ENCODE results near the gene KCNIP1. TPM values are rescaled to one million over a fixed set of nuclear protein-coding genes. Genes with fewer than 3 reads are reported as not detected.

Gene KCNIP1
- not detected for total RNA-seq (2013)
- not detected for polyA plus RNA-seq
- polyA minus RNA-seq = not detected in 2 replicates
- total RNA-seq = 0 to 1.4 (median 0.35) reads per million in 11 experiments

- WGBS (ENCODE audit: insufficient coverage) = 3% methylated on average over 55 of the region's 65 CpGs
- H3K4me3 Mint-ChIP-seq = peak within 1 kb of the TSS; percentile 37 to 82
- peaks cover 17 to 19% of the 10 kb centered on the region in 2 donors for H3K4me1 ChIP-seq (ENCODE audit: control insufficient read depth in 1 of 2, insufficient read depth in 2 of 2, low read length in 2 of 2)
- peak within 1 kb of the TSS in 1 of 7 donors; percentile 68 for H3K27ac Mint-ChIP-seq
- H3K36me3 Mint-ChIP-seq = peaks cover 3 to 13% of the 10 kb centered on the region in 2 donors
- TF ChIP-seq, protein P1, sequence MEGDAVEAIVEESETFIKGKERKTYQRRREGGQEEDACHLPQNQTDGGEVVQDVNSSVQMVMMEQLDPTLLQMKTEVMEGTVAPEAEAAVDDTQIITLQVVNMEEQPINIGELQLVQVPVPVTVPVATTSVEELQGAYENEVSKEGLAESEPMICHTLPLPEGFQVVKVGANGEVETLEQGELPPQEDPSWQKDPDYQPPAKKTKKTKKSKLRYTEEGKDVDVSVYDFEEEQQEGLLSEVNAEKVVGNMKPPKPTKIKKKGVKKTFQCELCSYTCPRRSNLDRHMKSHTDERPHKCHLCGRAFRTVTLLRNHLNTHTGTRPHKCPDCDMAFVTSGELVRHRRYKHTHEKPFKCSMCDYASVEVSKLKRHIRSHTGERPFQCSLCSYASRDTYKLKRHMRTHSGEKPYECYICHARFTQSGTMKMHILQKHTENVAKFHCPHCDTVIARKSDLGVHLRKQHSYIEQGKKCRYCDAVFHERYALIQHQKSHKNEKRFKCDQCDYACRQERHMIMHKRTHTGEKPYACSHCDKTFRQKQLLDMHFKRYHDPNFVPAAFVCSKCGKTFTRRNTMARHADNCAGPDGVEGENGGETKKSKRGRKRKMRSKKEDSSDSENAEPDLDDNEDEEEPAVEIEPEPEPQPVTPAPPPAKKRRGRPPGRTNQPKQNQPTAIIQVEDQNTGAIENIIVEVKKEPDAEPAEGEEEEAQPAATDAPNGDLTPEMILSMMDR (IDR thresholded peaks at IDR 0.05) = no peak
- H3K4me3 ChIP-seq (replicated peaks in 1 of 3; ENCODE audit: low read depth in 2 of 3, low read length in 3 of 3) = peak within 1 kb of the TSS in 1 of 3 experiments; percentile 55
- H4K20me1 ChIP-seq (ENCODE audit: insufficient read depth, low read length) = no peaks in the 10 kb centered on the region
- H3K27ac ChIP-seq (ENCODE audit: low read depth in 1 of 2, low read length in 2 of 2) = no peak within 1 kb of the TSS
- H3K4me2 ChIP-seq (replicated peaks; ENCODE audit: extremely low read depth, low read length, poor library complexity, severe bottlenecking) = peak within 1 kb of the TSS; percentile 65
- H3K9ac ChIP-seq (ENCODE audit: insufficient read depth, low read length, poor library complexity, severe bottlenecking) = peak within 1 kb of the TSS; percentile 27
- intact Hi-C loops (cut with micrococcal nuclease) = loop anchor here in 1 of 2 donors (5.0 kb wide), 1 partner anchor 37 kb away; no protein-coding TSS in a partner anchor
- H3K27me3 Mint-ChIP-seq (ENCODE audit: low read depth in 3 of 3) = peaks cover 33 to 48% (median 42%) of the 10 kb centered on the region in 3 donors
- peaks cover 9 to 31% of the 10 kb centered on the region in 2 donors for H3K27me3 ChIP-seq (ENCODE audit: control insufficient read depth in 2 of 2, insufficient read depth in 2 of 2, low read length in 2 of 2)
- DNase-seq = peak in 2 of 3 donors; percentile 15 to 27
- peak within 1 kb of the TSS; percentile 61 for H2AFZ ChIP-seq (ENCODE audit: insufficient read depth, low read depth, low read length, poor library complexity, severe bottlenecking)
- H3K4me1 Mint-ChIP-seq = peaks cover 32% of the 10 kb centered on the region
- peaks cover 0 to 5% of the 10 kb centered on the region in 2 donors for H3K9me3 ChIP-seq (replicated peaks in 1 of 2; ENCODE audit: control insufficient read depth in 1 of 2, insufficient read depth in 1 of 2, low read length in 2 of 2)
- H3K79me2 ChIP-seq (ENCODE audit: insufficient read depth, low read length) = no peaks in the 10 kb centered on the region
- peaks cover 0 to 13% (median 5%) of the 10 kb centered on the region in 7 donors for H3K9me3 Mint-ChIP-seq
- H3K36me3 ChIP-seq (replicated peaks in 1 of 2; ENCODE audit: control insufficient read depth in 1 of 2, insufficient read depth in 2 of 2, low read length in 2 of 2) = no peaks in the 10 kb centered on the region
Observed at GRCh38 chr5:170503990-170504596, at the start of gene KCNIP1. Gene KCNIP1 (plus strand): TSS chr5:170504020.

- intact Hi-C loops (cut with micrococcal nuclease) = no loop called here
- Histone ChIP-seq H3K9ac (ENCODE audit: insufficient read depth, low read length, poor library complexity, severe bottlenecking) (no peak overlapping the region), H2AFZ (ENCODE audit: insufficient read depth, low read depth, low read length, poor library complexity, severe bottlenecking) (no peak overlapping the region), H3K4me3 (replicated peaks in 1 of 3; ENCODE audit: low read depth in 2 of 3, low read length in 3 of 3) (no peak overlapping the region), H3K27ac (ENCODE audit: low read depth in 1 of 2, low read length in 2 of 2) (no peak overlapping the region), H3K4me1 (ENCODE audit: control insufficient read depth in 1 of 2, insufficient read depth in 2 of 2, low read length in 2 of 2) (peaks cover 15 to 18% of the 10 kb centered on the region in 2 donors), H3K9me3 (replicated peaks in 1 of 2; ENCODE audit: control insufficient read depth in 1 of 2, insufficient read depth in 1 of 2, low read length in 2 of 2) (peaks cover 0 to 3% of the 10 kb centered on the region in 2 donors), H4K20me1 (ENCODE audit: insufficient read depth, low read length) (no peaks in the 10 kb centered on the region), H3K4me2 (replicated peaks; ENCODE audit: extremely low read depth, low read length, poor library complexity, severe bottlenecking) (no peak overlapping the region), H3K27me3 (ENCODE audit: control insufficient read depth in 2 of 2, insufficient read depth in 2 of 2, low read length in 2 of 2) (peaks cover 0 to 3% of the 10 kb centered on the region in 2 donors), H3K79me2 (ENCODE audit: insufficient read depth, low read length) (no peaks in the 10 kb centered on the region), H3K36me3 (replicated peaks in 1 of 2; ENCODE audit: control insufficient read depth in 1 of 2, insufficient read depth in 2 of 2, low read length in 2 of 2) (no peaks in the 10 kb centered on the region)
- H3K4me1 Mint-ChIP-seq = no peaks in the 10 kb centered on the region
- DNase-seq = no peak
- TF ChIP-seq, protein P1 (IDR thresholded peaks at IDR 0.05) = no peak
- peaks cover 8 to 16% (median 12%) of the 10 kb centered on the region in 7 donors for H3K9me3 Mint-ChIP-seq
- no peaks in the 10 kb centered on the region for H3K36me3 Mint-ChIP-seq
- no peak overlapping the region for H3K27ac Mint-ChIP-seq
- peaks cover 2 to 9% (median 2%) of the 10 kb centered on the region in 3 donors for H3K27me3 Mint-ChIP-seq (ENCODE audit: low read depth in 3 of 3)
- WGBS (ENCODE audit: insufficient coverage) = no CpG with 5 or more reads among the region's 1 CpG
- no peak overlapping the region for H3K4me3 Mint-ChIP-seq
Observed at GRCh38 chr5:170463426-170463825, 40.4 kb upstream of the KCNIP1 start.
